GM10266 (cell line): ENCODE data around the gene SPAG4.

Source experiments
- DNase-seq: peaks from one replicate; pipeline ENCODE4 v3.0.0; 2012; ENCODE audit errors: extremely low spot score
- TF ChIP-seq, protein P1 (sequence below): IDR thresholded peaks from 2 replicates; pipeline ENCODE4 v1.5.1; 2012; ENCODE audit warnings: mild to moderate bottlenecking, low read depth; ENCODE audit not compliant: control insufficient read depth, insufficient read depth; ENCODE audit errors: missing control alignments

Gene SPAG4

DNA sequence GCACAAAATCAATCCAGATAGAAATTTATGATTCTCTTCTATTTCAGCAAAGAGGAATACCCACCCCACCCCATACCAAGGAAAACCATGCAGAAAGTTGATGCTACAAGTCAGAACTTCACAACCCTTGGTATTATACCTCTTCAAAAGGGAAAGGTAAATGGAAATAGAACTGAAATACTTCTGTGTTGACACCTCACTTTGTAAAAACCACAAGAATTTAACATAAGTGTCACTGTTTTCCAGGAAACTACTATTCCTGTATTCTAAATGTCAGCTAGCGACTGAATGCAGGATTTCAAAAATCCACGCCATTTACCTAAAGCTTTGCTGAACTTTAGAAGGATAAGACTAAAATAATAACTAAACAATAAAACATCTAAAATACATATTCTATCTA, 45.4 kb downstream of the SPAG4 start:
- no peak for DNase-seq
- TF ChIP-seq, protein P1, sequence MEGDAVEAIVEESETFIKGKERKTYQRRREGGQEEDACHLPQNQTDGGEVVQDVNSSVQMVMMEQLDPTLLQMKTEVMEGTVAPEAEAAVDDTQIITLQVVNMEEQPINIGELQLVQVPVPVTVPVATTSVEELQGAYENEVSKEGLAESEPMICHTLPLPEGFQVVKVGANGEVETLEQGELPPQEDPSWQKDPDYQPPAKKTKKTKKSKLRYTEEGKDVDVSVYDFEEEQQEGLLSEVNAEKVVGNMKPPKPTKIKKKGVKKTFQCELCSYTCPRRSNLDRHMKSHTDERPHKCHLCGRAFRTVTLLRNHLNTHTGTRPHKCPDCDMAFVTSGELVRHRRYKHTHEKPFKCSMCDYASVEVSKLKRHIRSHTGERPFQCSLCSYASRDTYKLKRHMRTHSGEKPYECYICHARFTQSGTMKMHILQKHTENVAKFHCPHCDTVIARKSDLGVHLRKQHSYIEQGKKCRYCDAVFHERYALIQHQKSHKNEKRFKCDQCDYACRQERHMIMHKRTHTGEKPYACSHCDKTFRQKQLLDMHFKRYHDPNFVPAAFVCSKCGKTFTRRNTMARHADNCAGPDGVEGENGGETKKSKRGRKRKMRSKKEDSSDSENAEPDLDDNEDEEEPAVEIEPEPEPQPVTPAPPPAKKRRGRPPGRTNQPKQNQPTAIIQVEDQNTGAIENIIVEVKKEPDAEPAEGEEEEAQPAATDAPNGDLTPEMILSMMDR = no peak

DNA sequence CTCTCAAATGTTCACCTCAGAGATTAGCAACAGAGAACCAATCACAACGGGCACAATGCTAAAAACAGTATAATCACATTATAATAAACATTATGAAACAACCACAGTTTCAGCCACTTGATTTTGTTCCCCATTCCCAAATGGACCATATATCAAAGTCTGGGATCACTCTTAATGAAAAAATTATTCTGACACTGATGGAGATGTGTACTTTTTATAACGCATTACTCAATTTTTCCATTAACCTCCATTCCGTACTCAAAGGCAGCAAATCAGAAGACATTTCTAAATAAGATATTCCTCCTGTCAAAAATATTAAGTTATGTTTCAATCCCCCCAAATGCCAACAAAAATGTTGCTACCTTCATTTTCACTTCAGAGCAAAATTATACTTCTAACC, 46.3 kb downstream of the SPAG4 start:
- no peak for DNase-seq
- TF ChIP-seq, protein P1 = no peak

DNA sequence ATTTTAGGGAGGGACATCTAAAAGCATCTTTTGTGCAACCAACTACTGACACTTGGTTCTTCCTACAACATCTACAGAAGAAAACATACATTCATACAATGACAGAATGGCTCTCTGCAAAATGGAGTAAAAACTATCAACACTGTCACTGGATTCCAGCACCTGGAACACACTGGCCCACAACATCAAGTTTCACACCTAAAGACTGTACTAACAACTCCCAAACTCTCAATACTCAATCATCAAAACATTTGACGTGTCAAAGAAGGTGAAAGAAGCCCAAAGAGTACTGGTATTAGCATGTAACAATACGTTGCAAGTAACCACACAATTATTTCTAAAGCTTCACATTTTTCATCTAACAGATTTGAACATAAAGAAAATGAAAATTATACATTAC, 46.9 kb downstream of the SPAG4 start:
- no peak for DNase-seq
- TF ChIP-seq, protein P1 = no peak

DNA sequence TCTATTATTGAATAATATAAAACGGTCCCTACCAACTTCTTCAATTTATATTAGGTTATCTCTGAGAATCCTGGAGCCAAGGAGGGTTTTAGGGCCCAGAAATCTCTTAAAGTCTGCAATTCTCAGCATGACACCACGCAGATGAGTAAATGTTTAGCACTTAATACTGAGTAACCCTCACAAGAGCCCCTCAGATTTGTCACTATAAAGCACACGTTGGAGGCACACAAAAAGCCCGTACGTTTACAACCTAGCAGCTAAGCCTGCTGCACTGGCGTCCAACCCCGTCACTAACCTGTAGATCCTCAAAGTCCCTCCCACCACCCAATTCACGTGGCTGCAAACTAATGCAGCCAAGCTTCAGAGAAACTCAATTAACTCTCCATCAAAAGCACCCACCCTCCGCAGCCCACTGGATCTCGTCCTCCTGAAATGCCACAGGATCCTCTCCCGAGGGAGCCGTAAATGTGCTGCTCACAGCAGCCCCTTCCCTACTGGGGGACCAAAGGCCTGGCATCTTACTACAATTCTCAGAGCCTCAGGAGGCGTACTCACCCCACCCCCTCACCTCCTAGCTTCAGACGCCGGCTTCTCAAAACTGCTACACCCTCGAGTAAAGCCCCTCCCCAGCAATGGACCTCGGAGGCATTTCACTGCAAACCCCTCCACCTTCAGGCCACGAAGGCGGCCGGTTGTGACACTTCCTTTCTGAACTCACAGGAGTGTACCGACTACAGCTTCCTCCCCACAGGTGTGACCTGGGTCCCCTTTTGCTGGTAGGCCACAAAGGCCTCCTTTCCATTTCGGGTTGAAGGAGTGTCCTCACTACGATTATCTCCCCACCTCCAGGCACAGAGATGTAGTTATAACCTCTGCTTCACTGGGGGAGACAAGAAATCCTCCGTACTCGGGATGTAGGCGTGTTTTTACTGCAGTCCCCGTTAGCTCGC, 48.2 kb downstream of the SPAG4 start:
- peak; percentile 46 for DNase-seq
- TF ChIP-seq, protein P1 = no peak

DNA sequence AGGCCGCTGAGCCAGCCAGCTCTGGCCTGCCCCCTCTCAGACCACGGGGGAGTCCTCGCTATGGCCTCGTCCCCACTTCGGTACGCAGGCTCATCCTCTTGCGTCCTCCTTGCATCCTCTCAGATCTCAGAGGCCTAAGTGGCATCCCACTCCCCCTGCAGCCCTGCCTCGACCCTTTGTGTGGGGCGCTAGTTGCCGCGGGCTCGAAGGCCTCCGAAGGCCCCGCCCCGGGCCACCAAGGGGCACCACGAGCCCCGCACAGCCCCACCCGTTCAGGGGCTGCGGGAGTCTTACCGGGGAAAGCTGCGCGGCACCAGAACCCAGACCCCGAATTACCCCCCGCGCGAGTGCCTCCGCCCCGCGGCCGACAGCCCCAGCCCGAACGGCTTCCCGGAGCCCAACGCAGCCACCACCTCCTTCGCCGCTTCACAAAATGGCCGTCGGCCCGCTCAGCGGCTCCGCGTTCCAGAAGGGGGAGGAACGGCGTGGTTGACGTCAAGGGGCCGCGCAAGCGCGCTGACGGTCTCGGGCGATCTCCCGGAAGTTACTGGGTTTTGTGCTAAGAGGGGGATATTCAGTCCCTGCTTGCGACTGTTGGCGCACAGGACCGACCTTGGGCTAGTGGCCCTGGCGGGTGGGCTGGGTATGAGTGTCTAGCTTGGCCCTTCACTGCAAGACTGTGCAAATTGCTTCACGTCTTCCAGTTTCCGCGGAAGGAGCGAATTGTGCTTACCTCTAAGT, 49.0 kb downstream of the SPAG4 start, which contains the start of the genes CPNE1 and RBM12:
TSS of gene CPNE1 (minus strand) at position 435 of the 741 bp plus-strand sequence. CDS start 31,977 bp downstream, outside the sequence.
TSS of gene RBM12 (minus strand) at position 435 of the 741 bp plus-strand sequence. CDS start 9,578 bp downstream, outside the sequence.
- TF ChIP-seq, protein P1 = no peak
- DNase-seq = peak; percentile 96

DNA sequence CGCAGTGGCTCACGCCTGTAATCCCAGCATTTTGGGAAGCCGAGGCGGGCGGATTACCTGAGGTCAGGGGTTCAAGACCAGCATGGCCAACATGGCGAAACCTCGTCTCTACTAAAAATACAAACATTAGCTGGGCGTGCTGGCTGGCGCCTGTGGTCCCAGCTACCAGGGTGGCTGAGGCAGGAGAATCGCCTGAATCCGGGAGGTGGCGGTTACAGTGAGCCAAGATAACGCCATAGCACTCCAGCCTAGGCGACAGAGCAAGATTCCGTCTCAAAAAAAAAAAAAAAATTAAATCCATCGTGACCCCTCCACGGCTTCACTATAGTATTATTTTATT, 50.3 kb downstream of the SPAG4 start:
- TF ChIP-seq, protein P1 = no peak
- no peak for DNase-seq

DNA sequence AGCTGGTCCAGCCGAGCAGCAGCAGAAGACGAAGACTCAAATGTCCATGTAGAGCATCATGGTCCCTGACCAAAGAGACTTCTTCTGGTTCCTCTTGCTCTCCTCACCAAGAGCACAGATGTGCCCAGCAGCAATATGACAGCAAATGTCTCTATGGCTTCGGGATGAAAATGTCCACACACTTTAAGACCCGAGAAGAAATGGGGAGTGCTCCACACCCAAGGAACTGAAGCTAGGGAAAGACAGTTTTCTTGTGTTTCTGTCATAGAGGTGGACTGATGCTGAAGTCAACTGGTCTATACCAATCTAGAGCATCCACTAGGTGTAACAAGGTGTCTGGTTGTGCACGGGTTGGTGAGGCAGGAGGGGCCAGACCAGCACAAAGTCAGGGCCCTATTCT, 53.6 kb downstream of the SPAG4 start:
- TF ChIP-seq, protein P1 = no peak
- no peak for DNase-seq
